MV-4-11 (cell line): Measurements from ENCODE around the gene FBXL17.

ENCODE experiments used
- DNase-seq: peaks from one replicate; lab custom pipeline; 2025; lab: John Stamatoyannopoulos, UW

FBXL17 gene

DNA sequence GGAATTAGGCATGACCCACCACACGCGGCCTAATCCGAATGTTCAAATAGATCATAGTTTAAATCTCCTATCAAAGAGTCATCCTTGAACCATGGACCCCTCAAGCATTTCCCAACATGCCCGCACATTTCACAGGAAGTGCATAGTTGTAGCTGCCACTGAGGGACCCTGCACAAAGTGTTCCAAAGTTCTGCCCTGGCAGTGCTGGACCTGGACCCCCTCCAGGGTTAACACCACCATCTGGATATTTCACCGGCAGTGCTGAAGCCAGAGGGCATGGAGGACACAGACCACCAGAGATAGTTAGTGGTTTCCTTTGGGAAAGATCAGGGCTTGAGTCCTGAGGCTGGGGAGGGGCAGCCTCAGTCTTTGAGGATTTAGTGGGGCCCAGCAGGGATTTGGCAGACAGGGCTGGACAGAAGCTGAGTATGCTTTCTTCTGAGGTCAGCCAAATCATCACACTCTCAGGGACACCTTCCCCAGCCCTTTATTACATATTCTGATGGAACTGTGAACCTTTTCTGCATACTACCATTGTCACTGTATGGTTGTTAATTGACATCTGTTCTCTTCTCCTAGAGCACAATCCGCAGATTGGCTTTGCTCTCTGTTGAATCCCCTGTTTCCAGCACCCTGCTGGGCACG, 567.6 kb downstream of the FBXL17 start:
- no peak for DNase-seq

DNA sequence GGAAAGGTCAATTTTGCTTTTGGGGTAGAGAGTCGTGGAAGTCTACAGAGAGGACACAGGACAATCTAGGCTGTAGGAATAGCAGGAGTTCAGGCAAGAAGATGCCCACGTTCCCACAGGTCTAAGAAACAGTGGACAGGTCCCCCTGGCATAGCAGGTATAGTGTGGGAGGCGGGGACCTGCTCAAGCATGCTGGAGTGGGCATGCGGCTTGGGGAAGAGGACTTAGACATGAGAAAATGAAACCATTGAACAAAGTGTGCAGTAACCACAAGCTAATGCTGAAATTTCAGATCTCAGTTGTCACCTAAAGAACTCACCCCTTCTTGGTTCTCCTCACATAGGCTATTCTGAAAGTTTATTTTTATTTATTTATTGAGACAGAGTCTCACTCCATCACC, 568.3 kb downstream of the FBXL17 start:
- peak; percentile 6 for DNase-seq

DNA sequence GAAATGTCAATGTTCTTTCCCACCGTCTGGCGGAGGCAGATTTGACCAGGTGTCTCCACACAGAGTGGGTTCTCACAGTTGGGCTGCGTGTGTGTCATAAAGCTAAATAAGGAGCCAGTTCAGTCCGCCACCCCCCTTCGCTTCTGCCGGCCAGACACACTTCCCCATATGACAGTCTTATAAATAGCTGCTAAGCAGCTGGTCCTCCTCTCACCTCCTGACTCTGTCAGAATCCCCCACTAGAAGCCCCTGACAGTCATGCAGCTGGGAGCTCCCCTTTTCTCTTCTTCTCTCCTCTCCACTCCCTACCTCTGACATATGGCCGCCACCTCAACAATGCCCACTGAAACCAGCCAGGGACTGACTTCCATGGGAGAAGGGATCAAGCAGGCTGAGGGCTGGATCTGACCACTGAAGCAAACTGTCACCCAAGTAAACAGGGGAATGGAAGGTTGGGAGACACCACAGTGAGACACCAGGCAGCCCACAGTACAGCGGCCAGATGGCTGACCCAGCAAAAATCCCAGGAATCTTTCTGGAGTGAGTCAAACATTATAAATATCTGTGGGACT, 569.2 kb downstream of the FBXL17 start:
- DNase-seq, result peak; percentile 75

DNA sequence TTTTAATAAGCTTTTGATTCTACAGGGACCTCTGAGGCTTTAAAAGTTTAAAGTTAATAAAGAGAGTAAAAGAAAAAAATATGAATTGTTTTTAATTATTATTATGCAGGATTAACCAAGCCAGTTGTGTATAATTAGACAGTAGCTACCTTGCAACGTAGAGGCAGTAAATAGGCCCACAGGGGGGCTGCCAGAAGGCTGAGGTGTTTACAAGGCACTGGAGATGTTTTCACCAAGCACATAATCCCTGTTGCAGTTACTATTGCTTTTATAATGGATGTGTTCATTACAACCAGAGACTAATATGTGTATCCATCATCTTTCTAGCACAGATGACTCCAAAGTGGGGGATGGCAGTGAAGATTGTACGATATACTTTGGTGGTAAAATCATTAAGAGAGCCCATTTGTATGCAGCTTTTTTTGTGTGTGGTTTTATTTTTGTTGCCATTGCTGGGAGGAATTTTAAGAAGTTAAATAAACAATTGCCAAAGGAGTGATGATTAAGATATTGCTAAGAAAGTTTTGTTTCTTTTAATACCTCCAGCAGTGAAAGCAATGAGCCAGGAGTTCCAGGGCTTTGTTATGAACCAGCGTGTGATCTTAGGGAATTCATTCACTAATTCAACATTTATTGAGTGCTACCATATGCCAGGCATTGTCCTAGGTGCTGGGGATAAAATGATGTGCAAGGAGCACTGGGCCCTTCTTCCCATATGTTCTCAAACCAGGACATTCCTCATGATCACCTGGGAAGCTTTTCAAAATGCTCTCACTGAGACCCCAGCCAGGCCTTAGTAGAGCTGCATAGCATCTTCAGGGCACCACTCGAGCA, 572.5 kb downstream of the FBXL17 start:
- no peak for DNase-seq
